Measurements from ENCODE around the gene CADPS2.

CADPS2 gene

DNA sequence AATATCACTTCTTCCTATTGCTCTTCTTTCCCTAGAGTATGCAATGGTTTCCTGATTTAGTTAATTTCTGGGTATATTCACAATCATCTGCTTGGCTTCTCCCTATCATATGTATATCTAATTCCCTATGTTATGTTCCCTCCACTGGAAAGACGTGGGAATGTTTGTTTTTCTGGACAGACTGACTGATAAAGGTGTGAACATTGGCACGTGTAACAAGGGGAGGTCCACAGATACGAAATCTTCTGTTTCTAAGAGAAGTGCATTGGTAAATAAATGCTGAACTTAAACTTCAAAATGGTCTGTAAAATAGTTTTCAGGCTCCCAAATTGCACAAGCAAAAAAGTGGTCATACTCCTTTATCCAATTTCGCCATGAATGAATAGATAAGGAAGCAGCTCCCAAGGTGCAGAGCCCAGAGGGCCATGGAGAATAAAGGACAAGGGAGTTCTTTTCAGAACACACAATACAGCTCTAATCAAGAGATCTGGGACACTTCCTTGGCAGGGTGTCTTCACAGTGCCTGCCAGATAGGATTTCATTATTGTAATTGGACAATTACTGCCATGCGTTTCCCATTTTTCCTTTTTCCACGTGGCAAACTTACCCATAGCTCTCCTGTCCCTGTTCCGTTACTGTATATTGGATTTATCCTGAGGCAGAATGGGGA is 329.3 kb downstream of the CADPS2 start:
- Histone ChIP-seq H3K4me1 (ENCODE audit: insufficient read depth, low read length) (no peaks in the 10 kb centered on the region), H3K4me3 (ENCODE audit: low read depth in 1 of 2, low read length in 2 of 2) (no peak overlapping the region), H4K20me1 (ENCODE audit: insufficient read depth, low read length) (no peaks in the 10 kb centered on the region), H3K27ac (ENCODE audit: low read length) (no peak overlapping the region), H3K9me3 (ENCODE audit: insufficient read depth, low read length, severe bottlenecking) (no peaks in the 10 kb centered on the region), H3K79me2 (ENCODE audit: insufficient read depth, low read length) (no peaks in the 10 kb centered on the region), H3K27me3 (ENCODE audit: insufficient read depth, low read length, poor library complexity) (no peaks in the 10 kb centered on the region), H3K9ac (ENCODE audit: low read depth, low read length) (no peak overlapping the region), H2AFZ (ENCODE audit: low read depth, low read length) (no peak overlapping the region), H3K36me3 (ENCODE audit: insufficient read depth, low read length) (no peaks in the 10 kb centered on the region), H3K4me2 (ENCODE audit: insufficient read depth, low read length) (no peak overlapping the region)
- no peak for TF ChIP-seq EZH2 (IDR thresholded peaks at IDR 0.05; ENCODE audit: borderline replicate concordance, low read depth, low read length, severe bottlenecking)
- TF ChIP-seq CTCF (IDR thresholded peaks at IDR 0.05; ENCODE audit: borderline replicate concordance, extremely low read depth, low read length, poor library complexity, severe bottlenecking) = no peak
- DNase-seq = no peak
- ATAC-seq (ENCODE audit: insufficient read depth, low read depth) = no peak

GRCh38 chr7:122556219-122556618 is 330.0 kb downstream of the CADPS2 start:
- Histone ChIP-seq H3K27ac (ENCODE audit: low read length) (no peak overlapping the region), H3K9ac (ENCODE audit: low read depth, low read length) (no peak overlapping the region), H3K27me3 (ENCODE audit: insufficient read depth, low read length, poor library complexity) (no peaks in the 10 kb centered on the region), H3K4me2 (ENCODE audit: insufficient read depth, low read length) (no peak overlapping the region), H3K79me2 (ENCODE audit: insufficient read depth, low read length) (no peaks in the 10 kb centered on the region), H3K4me1 (ENCODE audit: insufficient read depth, low read length) (no peaks in the 10 kb centered on the region), H2AFZ (ENCODE audit: low read depth, low read length) (no peak overlapping the region), H4K20me1 (ENCODE audit: insufficient read depth, low read length) (no peaks in the 10 kb centered on the region), H3K9me3 (ENCODE audit: insufficient read depth, low read length, severe bottlenecking) (no peaks in the 10 kb centered on the region), H3K4me3 (ENCODE audit: low read depth in 1 of 2, low read length in 2 of 2) (no peak overlapping the region), H3K36me3 (ENCODE audit: insufficient read depth, low read length) (no peaks in the 10 kb centered on the region)
- ATAC-seq (ENCODE audit: insufficient read depth, low read depth) (no peak), DNase-seq (no peak)
- TF ChIP-seq EZH2 (IDR thresholded peaks at IDR 0.05; ENCODE audit: borderline replicate concordance, low read depth, low read length, severe bottlenecking) (no peak), CTCF (IDR thresholded peaks at IDR 0.05; ENCODE audit: borderline replicate concordance, extremely low read depth, low read length, poor library complexity, severe bottlenecking) (no peak)

GRCh38 chr7:122553761-122554160 is 332.5 kb downstream of the CADPS2 start:
- TF ChIP-seq EZH2 (IDR thresholded peaks at IDR 0.05; ENCODE audit: borderline replicate concordance, low read depth, low read length, severe bottlenecking) = no peak
- TF ChIP-seq CTCF (IDR thresholded peaks at IDR 0.05; ENCODE audit: borderline replicate concordance, extremely low read depth, low read length, poor library complexity, severe bottlenecking) = no peak
- H3K9me3 ChIP-seq (ENCODE audit: insufficient read depth, low read length, severe bottlenecking) = no peaks in the 10 kb centered on the region
- ATAC-seq (ENCODE audit: insufficient read depth, low read depth) = no peak

More at GRCh38 chr7:122553761-122554160, 332.5 kb downstream of the CADPS2 start:
- Histone ChIP-seq H2AFZ (ENCODE audit: low read depth, low read length) (no peak overlapping the region), H3K4me3 (ENCODE audit: low read depth in 1 of 2, low read length in 2 of 2) (no peak overlapping the region), H3K79me2 (ENCODE audit: insufficient read depth, low read length) (no peaks in the 10 kb centered on the region), H3K4me1 (ENCODE audit: insufficient read depth, low read length) (no peaks in the 10 kb centered on the region), H4K20me1 (ENCODE audit: insufficient read depth, low read length) (no peaks in the 10 kb centered on the region), H3K27me3 (ENCODE audit: insufficient read depth, low read length, poor library complexity) (no peaks in the 10 kb centered on the region), H3K4me2 (ENCODE audit: insufficient read depth, low read length) (no peak overlapping the region), H3K27ac (ENCODE audit: low read length) (no peak overlapping the region), H3K36me3 (ENCODE audit: insufficient read depth, low read length) (no peaks in the 10 kb centered on the region), H3K9ac (ENCODE audit: low read depth, low read length) (no peak overlapping the region)
- no peak for DNase-seq
